ENCODE data around the gene COX4I1. TPM values are rescaled to one million over a fixed set of nuclear protein-coding genes. Genes with fewer than 3 reads are reported as not detected.

Gene COX4I1
- total and polyA plus RNA-seq, 10 of the 15 experiments (the other 5 are each of a cell fraction or from before 2014, with no cell fraction given) = 480 to 1,889 (median 872) TPM

- no TSS peak for BruUV-seq (replicated peaks)
- 9% methylated on average over 21 of the region's 21 CpGs for WGBS (ENCODE audit: insufficient coverage, insufficient replicate concordance, low lambda C conversion rate, missing lambda C conversion rate)
- no peak overlapping the region for H3K4me3 ChIP-seq
- ChIA-PET RAD21 (ENCODE audit: unreplicated experiment) (interaction anchor here (0.9 to 1.5 kb wide), 5 partner anchors 12 to 155 kb away, joined by 3 to 5 read pairs (median 4); no protein-coding TSS in a partner anchor), POLR2A (interaction anchor here (0.6 to 1.1 kb wide), 2 partner anchors 70 to 1524 kb away, joined by 3 to 4 read pairs; no protein-coding TSS in a partner anchor), SMC1A (ENCODE audit: uncharacterized antibody, unreplicated experiment) (interaction anchor here (0.6 to 1.6 kb wide), 7 partner anchors 11 to 154 kb away, joined by 3 to 5 read pairs (median 3); no protein-coding TSS in a partner anchor), CTCF (interaction anchor here (0.9 to 2.2 kb wide), 6 partner anchors 11 to 155 kb away, joined by 3 to 10 read pairs (median 3); no protein-coding TSS in a partner anchor)
- intact Hi-C loops (cut with micrococcal nuclease; ENCODE audit: unreplicated experiment) = no loop called here
- no peak overlapping the region for H3K27ac ChIP-seq (ENCODE audit: control insufficient read depth, insufficient read depth)
- peak overlapping the region; percentile 50; the same call in 1 of the 2 replicates for H2AFZ ChIP-seq (ENCODE audit: control insufficient read depth, low read depth, low read length)
- H3K9me3 ChIP-seq (replicated peaks; ENCODE audit: control insufficient read depth, insufficient read depth, low read length) = no peaks in the 10 kb centered on the region; the same call in 2 of the 3 replicates
- FAIRE-seq (peak; percentile 38), ATAC-seq (peak; percentile 93), DNase-seq (ENCODE audit: low read depth, low spot score) (no peak)
- no peak overlapping the region for H3K9ac ChIP-seq (ENCODE audit: control insufficient read depth, insufficient read depth, low read length)
- peak overlapping the region; percentile 49; the same call in 1 of the 2 replicates for H3K4me2 ChIP-seq (ENCODE audit: control insufficient read depth, insufficient read depth)
- H4K20me1 ChIP-seq (ENCODE audit: control insufficient read depth, insufficient read depth) = no peaks in the 10 kb centered on the region
- in situ Hi-C loops (cut with MboI) = no loop called here
- H3K36me3 ChIP-seq (ENCODE audit: control insufficient read depth in 2 of 2, insufficient read depth in 2 of 2, low read length in 1 of 2) = no peaks in the 10 kb centered on the region
- peaks cover 2 to 3% of the 10 kb centered on the region in 2 experiments; a peak in 3 of 4 replicates for H3K27me3 ChIP-seq (replicated peaks in 1 of 2; ENCODE audit: control insufficient read depth in 2 of 2, insufficient read depth in 2 of 2, low read length in 1 of 2)
- H3K79me2 ChIP-seq (ENCODE audit: control insufficient read depth, insufficient read depth, low read length) = no peaks in the 10 kb centered on the region
- peaks cover 12% of the 10 kb centered on the region for H3K4me1 ChIP-seq (ENCODE audit: control insufficient read depth, insufficient read depth, low read length)
- TF ChIP-seq ZNF687 (IDR thresholded peaks at IDR 0.05) = no peak
- TF ChIP-seq CREM (IDR thresholded peaks at IDR 0.05; ENCODE audit: low read depth) = peak; percentile 41; the same call in 1 of the 2 replicates
- TF ChIP-seq RELA (IDR thresholded peaks at IDR 0.05; ENCODE audit: borderline replicate concordance, partially characterized antibody) = no peak
- no peak for TF ChIP-seq ZNF592 (IDR thresholded peaks at IDR 0.05)
- TF ChIP-seq STAT3 (IDR thresholded peaks at IDR 0.05; ENCODE audit: low read depth, low read length) = no peak
- TF ChIP-seq NR2C2 (IDR thresholded peaks at IDR 0.05; ENCODE audit: borderline replicate concordance, control insufficient read depth, insufficient read length, low read depth) = no peak
- no peak for TF ChIP-seq ZNF274 (IDR thresholded peaks at IDR 0.05; ENCODE audit: insufficient read depth, insufficient read length)
- TF ChIP-seq NFIC (IDR thresholded peaks at IDR 0.05; ENCODE audit: low read depth, low read length) = no peak
- TF ChIP-seq RUNX3 (IDR thresholded peaks at IDR 0.05; ENCODE audit: low read length) = 0 out of 2 replicates have a peak, but pooled peaks have one; percentile 29
- no peak for TF ChIP-seq ATF3 (IDR thresholded peaks at IDR 0.05; ENCODE audit: borderline replicate concordance, extremely low read depth, low read depth, low read length)
- TF ChIP-seq CTCF (IDR thresholded peaks at IDR 0.05 in 2 of 3, conservative IDR thresholded peaks at IDR 0.05 in 1 of 3; ENCODE audit: control insufficient read depth in 2 of 3, extremely low read depth in 1 of 3, insufficient read depth in 1 of 3, low read depth in 3 of 3, low read length in 3 of 3) = peak in 2 of 3 experiments; percentile 6 to 22; a peak in 1 of 6 replicates
These were observed 33.2 kb downstream of the COX4I1 start for GRCh38 chr16:85832570-85833218.

Measured in GM12878 (cell line).